ENCODE results near the gene UMODL1. TPM values are rescaled to one million over a fixed set of nuclear protein-coding genes. Genes with fewer than 3 reads are reported as not detected.
A peak's percentile ranks its signal among the peaks of the same experiment; 100 is the strongest.

UMODL1 gene
- total and polyA plus RNA-seq, 2 experiments from 2014 or later, result 0.15 to 0.47 TPM

- peak overlapping the region; percentile 92 for H3K27ac ChIP-seq
- H3K36me3 ChIP-seq (replicated peaks; ENCODE audit: insufficient read depth, low read depth), result no peaks in the 10 kb centered on the region
- H2AFZ ChIP-seq, result no peak overlapping the region
- H3K4me1 ChIP-seq (ENCODE audit: insufficient read depth), result peaks cover 23% of the 10 kb centered on the region
- DNase-seq (ENCODE audit: low spot score), result no peak
- TF ChIP-seq EZH2phosphoT487 (IDR thresholded peaks at IDR 0.05; ENCODE audit: low read depth, severe bottlenecking, unreplicated experiment) (no peak), CTCF (IDR thresholded peaks at IDR 0.05; ENCODE audit: poor library complexity) (no peak), EZH2 (IDR thresholded peaks at IDR 0.05; ENCODE audit: borderline replicate concordance) (no peak)
- WGBS (ENCODE audit: low lambda C conversion rate, missing lambda C conversion rate), result 96% methylated on average over 10 of the region's 10 CpGs
- H4K20me1 ChIP-seq (ENCODE audit: insufficient read depth, poor library complexity, severe bottlenecking), result no peaks in the 10 kb centered on the region
- no peaks in the 10 kb centered on the region for H3K79me2 ChIP-seq
- H3K9me2 ChIP-seq (replicated peaks; ENCODE audit: insufficient read depth), result no peaks in the 10 kb centered on the region
- peak overlapping the region; percentile 18 for H3K4me2 ChIP-seq
- no peaks in the 10 kb centered on the region for H3K9me3 ChIP-seq (ENCODE audit: low read depth)
- no peak overlapping the region for H3K4me3 ChIP-seq
- H3K27me3 ChIP-seq, result no peaks in the 10 kb centered on the region
Measured at GRCh38 chr21:42038393-42038792, 32.7 kb upstream of the UMODL1 start.

- Histone ChIP-seq H3K9me3 (ENCODE audit: low read depth) (no peaks in the 10 kb centered on the region), H3K36me3 (replicated peaks; ENCODE audit: insufficient read depth, low read depth) (no peaks in the 10 kb centered on the region), H3K9me2 (replicated peaks; ENCODE audit: insufficient read depth) (no peaks in the 10 kb centered on the region), H2AFZ (no peak overlapping the region), H3K4me2 (peak overlapping the region; percentile 18), H3K27me3 (no peaks in the 10 kb centered on the region), H4K20me1 (ENCODE audit: insufficient read depth, poor library complexity, severe bottlenecking) (no peaks in the 10 kb centered on the region), H3K27ac (peak overlapping the region; percentile 92), H3K4me3 (no peak overlapping the region), H3K79me2 (no peaks in the 10 kb centered on the region), H3K4me1 (ENCODE audit: insufficient read depth) (peaks cover 23% of the 10 kb centered on the region)
- no peak for TF ChIP-seq EZH2 (IDR thresholded peaks at IDR 0.05; ENCODE audit: borderline replicate concordance)
- no peak for TF ChIP-seq EZH2phosphoT487 (IDR thresholded peaks at IDR 0.05; ENCODE audit: low read depth, severe bottlenecking, unreplicated experiment)
- TF ChIP-seq CTCF (IDR thresholded peaks at IDR 0.05; ENCODE audit: poor library complexity), result no peak
- WGBS (ENCODE audit: low lambda C conversion rate, missing lambda C conversion rate), result 50% methylated on average over 8 of the region's 8 CpGs
- no peak for DNase-seq (ENCODE audit: low spot score)
Measured at GRCh38 chr21:42038826-42039425, 32.2 kb upstream of the UMODL1 start.

- Histone ChIP-seq H3K36me3 (replicated peaks; ENCODE audit: insufficient read depth, low read depth) (no peaks in the 10 kb centered on the region), H3K79me2 (no peaks in the 10 kb centered on the region), H3K27ac (peak overlapping the region; percentile 92), H3K27me3 (no peaks in the 10 kb centered on the region), H3K9me2 (replicated peaks; ENCODE audit: insufficient read depth) (no peaks in the 10 kb centered on the region), H2AFZ (no peak overlapping the region), H4K20me1 (ENCODE audit: insufficient read depth, poor library complexity, severe bottlenecking) (no peaks in the 10 kb centered on the region), H3K4me1 (ENCODE audit: insufficient read depth) (peaks cover 23% of the 10 kb centered on the region), H3K9me3 (ENCODE audit: low read depth) (no peaks in the 10 kb centered on the region), H3K4me3 (no peak overlapping the region), H3K4me2 (peak overlapping the region; percentile 47)
- 70% methylated on average over 5 of the region's 5 CpGs for WGBS (ENCODE audit: low lambda C conversion rate, missing lambda C conversion rate)
- peak; percentile 52 for DNase-seq (ENCODE audit: low spot score)
- no peak for TF ChIP-seq CTCF (IDR thresholded peaks at IDR 0.05; ENCODE audit: poor library complexity)
Measured at GRCh38 chr21:42039470-42039901, 31.6 kb upstream of the UMODL1 start.
